SIG-M5 treated with dmso at 0.1 percent for 504 hours (cell line): ENCODE measurements around the gene CNTROB.
"Not testable (repeated sequence)": the region's sequence is repeated elsewhere in the genome, so short reads cannot be mapped to it uniquely, and the experiment has no call there.

ENCODE experiments used
- DNase-seq: peaks from one replicate; lab custom pipeline; 2025; ENCODE audit not compliant: unreplicated experiment; lab: John Stamatoyannopoulos, UW

The CNTROB gene

DNA sequence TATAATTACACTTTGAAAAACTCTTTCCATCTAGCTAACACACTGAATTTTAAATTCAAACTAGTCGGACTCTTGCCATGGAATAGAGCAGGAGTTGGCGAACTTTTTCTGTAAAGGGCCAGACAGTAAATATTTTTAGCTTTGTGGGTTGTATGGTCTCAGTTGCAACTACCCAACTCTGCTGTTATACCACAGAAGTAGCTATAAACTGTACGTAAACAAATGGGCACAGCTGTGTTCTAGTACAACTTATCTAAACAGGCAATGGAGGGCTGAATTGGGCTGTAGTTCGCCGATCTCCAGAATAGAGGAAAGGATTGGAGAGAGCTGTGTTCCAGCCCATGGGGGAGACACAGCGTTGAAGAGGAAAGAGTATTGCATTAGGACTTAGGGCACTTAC is 8.7 kb downstream of the CNTROB start:
- DNase-seq: no peak

DNA sequence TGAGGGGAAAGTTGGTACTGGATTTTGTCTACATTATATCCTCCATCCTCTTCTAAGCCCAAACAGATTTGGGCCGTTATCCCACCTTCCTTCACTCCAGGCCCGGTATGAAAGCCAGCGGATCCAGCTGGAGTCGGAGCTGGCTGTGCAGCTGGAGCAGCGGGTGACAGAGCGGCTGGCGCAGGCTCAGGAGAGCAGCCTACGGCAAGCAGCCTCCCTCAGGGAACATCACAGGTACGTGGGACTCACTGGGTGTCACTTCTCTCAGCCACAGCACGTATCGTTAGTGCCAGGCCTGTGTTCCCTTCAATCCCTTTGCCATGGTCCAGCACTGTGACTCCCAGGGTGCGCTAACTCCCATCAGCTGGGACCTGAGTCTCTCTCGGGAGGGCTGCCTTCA is 11.3 kb downstream of the CNTROB start:
- no peak for DNase-seq

GRCh38 chr17:7944326-7944725 is 12.3 kb downstream of the CNTROB start:
- no peak for DNase-seq

GRCh38 chr17:7945651-7946050 is 13.6 kb downstream of the CNTROB start:
- DNase-seq: no peak

- no peak for DNase-seq
Measured at GRCh38 chr17:7946441-7946840, 14.4 kb downstream of the CNTROB start.

DNA sequence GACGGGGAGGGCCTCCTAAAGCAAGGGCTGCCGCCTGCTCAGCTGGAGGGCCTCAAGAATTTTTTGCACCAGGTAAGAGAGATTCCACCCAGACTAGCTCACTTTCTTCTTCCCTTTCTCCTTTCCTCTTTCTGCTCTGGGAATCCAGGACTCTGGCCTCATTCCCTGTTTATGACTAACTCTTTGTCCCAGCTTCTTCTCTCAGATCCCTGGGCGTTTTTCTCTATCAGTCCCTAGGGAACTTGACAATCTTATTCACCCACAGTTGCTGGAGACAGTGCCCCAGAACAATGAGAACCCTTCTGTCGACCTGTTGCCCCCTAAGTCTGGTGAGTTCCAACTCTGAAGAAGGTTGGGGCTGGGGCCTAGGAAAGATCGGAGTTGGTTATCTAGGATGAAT is 15.6 kb downstream of the CNTROB start:
- DNase-seq: no peak

GRCh38 chr17:7950578-7950977 is 18.6 kb downstream of the CNTROB start:
- no peak for DNase-seq

GRCh38 chr17:7951143-7951792 is 19.3 kb downstream of the CNTROB start:
- DNase-seq: no peak

- DNase-seq: not testable (repeated sequence)
Measured at GRCh38 chr17:7953266-7953665, 21.3 kb downstream of the CNTROB start.

GRCh38 chr17:7955414-7956227 is 23.6 kb downstream of the CNTROB start:
- DNase-seq: no peak

DNA sequence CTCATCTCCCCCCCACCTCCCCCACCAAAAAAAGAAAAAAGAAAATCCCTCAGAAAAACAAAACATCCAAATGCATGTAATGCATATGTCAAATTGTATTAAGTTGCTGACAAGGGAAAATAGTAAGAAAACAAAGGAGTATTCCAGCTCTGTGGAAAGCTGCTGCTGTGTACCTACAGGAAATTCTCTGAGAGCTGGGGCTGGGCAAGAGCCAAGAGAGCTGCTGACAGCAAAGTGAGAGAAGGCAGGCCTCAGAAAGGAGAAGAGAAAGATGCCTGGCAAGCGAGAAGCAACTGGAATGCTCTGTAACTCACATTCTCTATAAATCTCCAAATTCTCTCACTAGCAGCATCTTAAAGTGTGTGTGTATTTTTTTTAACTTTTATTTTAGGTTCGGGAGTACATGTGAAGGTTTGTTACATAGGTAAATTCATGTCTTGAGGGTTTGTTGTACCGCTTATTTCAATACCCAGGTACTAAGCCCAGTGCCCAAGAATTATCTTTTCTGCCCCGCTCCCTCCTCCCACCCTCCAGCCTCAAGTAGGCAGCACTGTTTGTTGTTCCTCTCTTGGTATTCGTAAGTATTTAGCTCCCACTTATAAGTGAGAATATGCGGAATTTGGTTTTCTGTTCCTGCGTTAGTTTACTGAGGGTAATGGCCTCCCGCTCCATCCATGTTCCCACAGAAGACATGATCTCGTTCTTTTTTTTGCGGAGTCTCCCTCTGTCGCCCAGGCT is 24.4 kb downstream of the CNTROB start:
- no peak for DNase-seq

GRCh38 chr17:7959503-7960253 is 27.7 kb downstream of the CNTROB start:
- peak; percentile 28 for DNase-seq

GRCh38 chr17:7961421-7961820 is 29.4 kb downstream of the CNTROB start:
- no peak for DNase-seq

DNA sequence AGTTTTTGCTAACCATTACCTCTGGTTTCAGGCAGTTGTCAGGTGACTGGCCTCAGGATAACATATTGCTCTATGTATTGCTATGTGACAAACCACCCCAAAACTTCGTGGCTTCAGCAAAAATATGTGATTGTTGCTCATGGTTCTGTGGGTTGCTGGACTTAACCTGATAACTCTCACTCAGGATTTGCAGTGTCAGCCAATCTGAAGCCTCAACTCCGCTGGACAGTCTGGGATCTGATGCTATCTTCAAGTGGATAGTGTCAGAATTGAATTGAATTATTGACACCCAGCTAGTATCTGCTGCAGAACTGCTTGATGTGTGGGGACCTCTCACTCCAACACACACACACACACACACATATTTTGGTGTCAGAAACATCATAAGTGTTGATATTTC is 35.7 kb downstream of the CNTROB start:
- DNase-seq: no peak

- DNase-seq: peak; percentile 85
Measured at GRCh38 chr17:7969433-7969832, 37.4 kb downstream of the CNTROB start.

GRCh38 chr17:7971651-7972050 is 39.6 kb downstream of the CNTROB start:
- no peak for DNase-seq

- no peak for DNase-seq
Measured at GRCh38 chr17:7972131-7972785, 40.3 kb downstream of the CNTROB start.

DNA sequence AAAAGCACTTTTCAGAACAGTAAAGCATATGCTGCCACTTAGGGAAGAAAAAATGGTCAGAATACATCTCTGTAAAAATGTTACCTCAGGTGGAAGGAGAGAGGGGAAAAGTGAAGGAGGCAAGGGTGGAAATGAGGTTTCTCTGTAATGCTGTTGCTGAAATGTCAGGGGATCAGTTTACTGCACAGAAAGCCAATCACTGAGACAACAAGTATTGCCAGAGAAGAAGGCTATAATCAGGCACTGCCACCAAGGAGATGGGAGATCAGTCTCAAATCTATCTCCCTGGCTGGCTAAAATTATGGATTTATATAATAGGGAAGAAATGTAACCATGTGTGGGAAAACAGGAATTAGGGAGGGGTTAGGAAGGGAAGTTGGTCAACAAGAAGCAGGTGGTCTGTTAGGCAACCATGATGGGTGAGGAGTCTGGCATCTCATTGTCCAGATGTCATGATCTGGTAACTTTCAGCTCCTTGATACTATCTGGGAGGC is 42.7 kb downstream of the CNTROB start:
- no peak for DNase-seq

GRCh38 chr17:7977039-7977438 is 45.0 kb downstream of the CNTROB start:
- no peak for DNase-seq

- DNase-seq: no peak
Measured at GRCh38 chr17:7977805-7978204, 45.8 kb downstream of the CNTROB start.

GRCh38 chr17:7982173-7982572 is 50.2 kb downstream of the CNTROB start:
- no peak for DNase-seq
